H9 (cell line): Measurements from ENCODE around the gene LRRTM2. TPM values are rescaled to one million over a fixed set of nuclear protein-coding genes. Genes with fewer than 3 reads are reported as not detected.

Experiments used
- DNase-seq: peaks from one replicate; pipeline ENCODE4 v3.0.0-alpha.2; 2017
- H2AFZ ChIP-seq: one replicate; pipeline ENCODE4 v1.6.1; 2013; ENCODE audit warnings: mild to moderate bottlenecking, low read length, control low read depth, moderate library complexity
- H2AK5ac ChIP-seq: 2 replicates; pipeline ENCODE4 v1.6.1; 2013; ENCODE audit warnings: low read length, control low read depth, mixed read lengths; ENCODE audit not compliant: insufficient read length
- H2BK120ac ChIP-seq: one replicate; pipeline ENCODE4 v1.6.1; 2013; ENCODE audit warnings: low read depth, mild to moderate bottlenecking, low read length, control low read depth, inconsistent platforms; ENCODE audit not compliant: poor library complexity, severe bottlenecking
- H2BK12ac ChIP-seq: 2 replicates; pipeline ENCODE4 v1.6.1; 2013; ENCODE audit warnings: low read length, control low read depth, mixed read lengths, low read depth; ENCODE audit not compliant: insufficient read length
- H2BK15ac ChIP-seq: 2 replicates; pipeline ENCODE4 v1.6.1; 2013; ENCODE audit warnings: low read depth, low read length, control low read depth
- H2BK20ac ChIP-seq: one replicate; pipeline ENCODE4 v1.6.1; 2013; ENCODE audit warnings: low read depth, mild to moderate bottlenecking, low read length, control low read depth, inconsistent platforms; ENCODE audit not compliant: poor library complexity, severe bottlenecking
- H2BK5ac ChIP-seq: 2 replicates; pipeline ENCODE4 v1.6.1; 2013; ENCODE audit warnings: low read length, control low read depth, mixed read lengths; ENCODE audit not compliant: insufficient read length
- H3K14ac ChIP-seq: 2 replicates; pipeline ENCODE4 v1.6.1; 2013; ENCODE audit warnings: low read length, control low read depth; ENCODE audit not compliant: insufficient read depth
- H3K18ac ChIP-seq: 2 replicates; pipeline ENCODE4 v1.6.1; 2013; ENCODE audit warnings: low read depth, mild to moderate bottlenecking, mixed read lengths, low read length, control low read depth; ENCODE audit not compliant: insufficient read length
- H3K23ac ChIP-seq: 2 replicates; pipeline ENCODE4 v1.6.1; 2013; ENCODE audit warnings: low read length, control low read depth, mixed read lengths, low read depth; ENCODE audit not compliant: insufficient read length
- H3K23me2 ChIP-seq: 2 replicates; pipeline ENCODE4 v1.6.1; 2013; ENCODE audit warnings: low read depth, mild to moderate bottlenecking, mixed read lengths, low read length, control low read depth; ENCODE audit not compliant: insufficient read length, poor library complexity, severe bottlenecking
- H3K27ac ChIP-seq: 2 replicates; pipeline ENCODE4 v1.5.1; 2013; ENCODE audit warnings: low read length, control low read depth, mixed read lengths, low read depth; ENCODE audit not compliant: insufficient read length
- H3K27me3 ChIP-seq: 2 replicates; pipeline ENCODE4 v1.6.1; 2013; ENCODE audit warnings: low read length, control low read depth, inconsistent platforms; ENCODE audit not compliant: insufficient read depth
- H3K4ac ChIP-seq: 2 replicates; pipeline ENCODE4 v1.6.1; 2013; ENCODE audit warnings: low read depth, mild to moderate bottlenecking, control low read depth, inconsistent platforms, low read length, moderate library complexity
- H3K4me1 ChIP-seq: 2 replicates; pipeline ENCODE4 v1.6.1; 2013; ENCODE audit warnings: low read length, control low read depth, inconsistent platforms; ENCODE audit not compliant: insufficient read depth
- H3K4me2 ChIP-seq: 2 replicates; pipeline ENCODE4 v1.6.1; 2013; ENCODE audit warnings: low read length, control low read depth, mixed read lengths; ENCODE audit not compliant: insufficient read length, insufficient read depth
- H3K56ac ChIP-seq: 2 replicates; pipeline ENCODE4 v1.6.1; 2013; ENCODE audit warnings: low read depth, mild to moderate bottlenecking, mixed read lengths, low read length, control low read depth; ENCODE audit not compliant: insufficient read length
- H3K79me1 ChIP-seq: 2 replicates; pipeline ENCODE4 v1.6.1; 2013; ENCODE audit warnings: low read depth, mild to moderate bottlenecking, moderate library complexity, low read length, control low read depth, inconsistent platforms; ENCODE audit not compliant: insufficient read depth, poor library complexity, severe bottlenecking
- H3K79me2 ChIP-seq: 2 replicates; pipeline ENCODE4 v1.6.1; 2013; ENCODE audit warnings: low read length, control low read depth, inconsistent platforms; ENCODE audit not compliant: insufficient read depth
- H3K9ac ChIP-seq: 2 replicates; pipeline ENCODE4 v1.6.1; 2013; ENCODE audit warnings: low read length, control low read depth, mixed read lengths; ENCODE audit not compliant: insufficient read length; ENCODE audit errors: extremely low read depth
- H3K9me3 ChIP-seq: one replicate; pipeline ENCODE4 v1.6.1; 2013; ENCODE audit warnings: low read depth, low read length, inconsistent platforms; ENCODE audit not compliant: control insufficient read depth
- H3T11ph ChIP-seq: one replicate; pipeline ENCODE4 v1.6.1; 2013; ENCODE audit warnings: mild to moderate bottlenecking, low read length, control low read depth, inconsistent platforms
- H4K20me1 ChIP-seq: one replicate; pipeline ENCODE4 v1.6.1; 2013; ENCODE audit not compliant: control insufficient read depth, insufficient read length, insufficient read depth
- H4K5ac ChIP-seq: 2 replicates; pipeline ENCODE4 v1.6.1; 2013; ENCODE audit warnings: low read depth, mild to moderate bottlenecking, mixed read lengths, low read length, control low read depth; ENCODE audit not compliant: insufficient read length
- H4K8ac ChIP-seq: replicated peaks from 2 replicates; pipeline ENCODE4 v1.6.1; 2013; ENCODE audit warnings: low read length, control low read depth, mixed read lengths, low read depth; ENCODE audit not compliant: insufficient read length
- H4K91ac ChIP-seq: 2 replicates; pipeline ENCODE4 v1.6.1; 2013; ENCODE audit warnings: low read depth, mild to moderate bottlenecking, moderate library complexity, mixed read lengths, low read length, control low read depth; ENCODE audit not compliant: insufficient read length
- H3K27ac Mint-ChIP-seq, 3 experiments: 2 replicates in 2 of 3; 3 replicates in 1 of 3; pipeline ENCODE4 v1.8.0; 2020 to 2021; ENCODE audit warnings: mixed read lengths in 3 of 3, mild to moderate bottlenecking in 1 of 3, moderate library complexity in 1 of 3
- H3K27me3 Mint-ChIP-seq: 2 replicates; pipeline ENCODE4 v1.8.0; 2021; ENCODE audit warnings: low read depth, mild to moderate bottlenecking, moderate library complexity, mixed read lengths
- H3K36me3 Mint-ChIP-seq, 3 experiments: 2 replicates in 2 of 3; 3 replicates in 1 of 3; pipeline ENCODE4 v1.8.0; 2020 to 2021; ENCODE audit warnings: low read depth in 3 of 3, mixed read lengths in 3 of 3; ENCODE audit not compliant: insufficient read depth in 1 of 3
- H3K4me1 Mint-ChIP-seq, 2 experiments: 2 replicates each; pipeline ENCODE4 v1.8.0; 2020; ENCODE audit warnings: mixed read lengths in 2 of 2
- H3K4me3 Mint-ChIP-seq, 2 experiments: 2 replicates in 1 of 2; 3 replicates in 1 of 2; pipeline ENCODE4 v1.8.0; 2020 to 2021; ENCODE audit warnings: mild to moderate bottlenecking in 2 of 2, mixed read lengths in 2 of 2, moderate library complexity in 1 of 2
- H3K9me3 Mint-ChIP-seq, 2 experiments: 2 replicates in 1 of 2; 3 replicates in 1 of 2; pipeline ENCODE4 v1.8.0; 2020; ENCODE audit warnings: mild to moderate bottlenecking in 2 of 2, mixed read lengths in 2 of 2, moderate library complexity in 1 of 2
- WGBS: extraction: QIAGEN DNeasy Blood & Tissue Kit; methylation state at CpG from one replicate; pipeline ENCODE4 v1.1.7; 2013; ENCODE audit warnings: missing lambda C conversion rate, low lambda C conversion rate, mixed read lengths; ENCODE audit not compliant: insufficient read length; ENCODE audit errors: extremely low coverage; 5-methylcytosine and 5-hydroxymethylcytosine counted together
- total RNA-seq: library from RNA; stranded (reverse); gene quantifications from 2 replicates; pipeline ENCODE4 v1.2.1, GENCODE V29; 2021
- TF ChIP-seq, protein P1 (sequence below): fragments of 200-600 bp; sonication (generic); conservative IDR thresholded peaks from 3 replicates; pipeline ENCODE4 v1.8.0; 2021; ENCODE audit warnings: antibody characterized with exemption, mild to moderate bottlenecking

LRRTM2 gene
- total RNA-seq, 1 experiment from 2014 or later, result not detected

DNA sequence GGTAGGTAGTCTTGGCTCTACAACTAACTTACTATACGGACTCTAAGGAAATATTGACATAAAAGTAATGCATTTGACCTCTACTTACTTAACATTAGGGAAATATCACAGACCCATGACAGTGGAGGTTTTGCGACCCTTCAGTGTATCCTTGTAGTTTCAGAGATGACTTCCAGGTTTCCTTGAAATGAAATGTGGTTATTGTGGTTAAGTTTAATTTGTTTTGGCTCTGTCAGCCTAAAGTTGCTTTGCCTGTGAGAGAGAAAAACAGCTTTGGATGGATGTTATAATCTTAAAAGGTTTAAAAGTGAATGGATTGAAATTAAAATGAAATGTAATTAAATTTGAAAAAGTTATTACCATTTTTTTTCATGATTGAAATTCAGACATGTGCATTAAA is 42.9 kb downstream of the LRRTM2 start:
- Histone ChIP-seq H2BK15ac (no peak overlapping the region), H3K79me2 (peaks cover 3% of the 10 kb centered on the region; the same call in 1 of the 2 replicates), H3K27ac (peak overlapping the region; percentile 39), H4K20me1 (no peaks in the 10 kb centered on the region), H3K18ac (no peak overlapping the region), H4K5ac (no peak overlapping the region), H3K4me2 (no peak overlapping the region), H3T11ph (no peak overlapping the region), H2BK12ac (no peak overlapping the region), H2AK5ac (no peak overlapping the region), H3K79me1 (peaks cover 3% of the 10 kb centered on the region), H2BK5ac (no peak overlapping the region), H4K91ac (no peak overlapping the region), H2BK120ac (no peak overlapping the region), H2AFZ (no peak overlapping the region), H3K23me2 (no peaks in the 10 kb centered on the region), H3K9me3 (no peaks in the 10 kb centered on the region), H3K56ac (no peak overlapping the region), H3K4ac (no peak overlapping the region), H3K14ac (no peak overlapping the region), H2BK20ac (no peak overlapping the region), H3K9ac (no peak overlapping the region), H4K8ac (no peak overlapping the region), H3K4me1 (peaks cover 8% of the 10 kb centered on the region; the same call in 1 of the 2 replicates), H3K27me3 (no peaks in the 10 kb centered on the region), H3K23ac (no peak overlapping the region)
- DNase-seq, result no peak
- Mint-ChIP-seq H3K9me3 (peaks cover 0 to 7% of the 10 kb centered on the region in 2 experiments; a peak in 2 of 5 replicates), H3K4me3 (peak overlapping the region in 1 of 2 experiments; percentile 36; a peak in 2 of 5 replicates), H3K4me1 (peaks cover 71 to 77% of the 10 kb centered on the region in 2 experiments), H3K27me3 (no peaks in the 10 kb centered on the region), H3K36me3 (peaks cover 31 to 39% (median 32%) of the 10 kb centered on the region in 3 experiments), H3K27ac (peak overlapping the region; percentile 61 to 94 (median 90); a peak in 6 of 7 replicates)
- TF ChIP-seq, protein P1, sequence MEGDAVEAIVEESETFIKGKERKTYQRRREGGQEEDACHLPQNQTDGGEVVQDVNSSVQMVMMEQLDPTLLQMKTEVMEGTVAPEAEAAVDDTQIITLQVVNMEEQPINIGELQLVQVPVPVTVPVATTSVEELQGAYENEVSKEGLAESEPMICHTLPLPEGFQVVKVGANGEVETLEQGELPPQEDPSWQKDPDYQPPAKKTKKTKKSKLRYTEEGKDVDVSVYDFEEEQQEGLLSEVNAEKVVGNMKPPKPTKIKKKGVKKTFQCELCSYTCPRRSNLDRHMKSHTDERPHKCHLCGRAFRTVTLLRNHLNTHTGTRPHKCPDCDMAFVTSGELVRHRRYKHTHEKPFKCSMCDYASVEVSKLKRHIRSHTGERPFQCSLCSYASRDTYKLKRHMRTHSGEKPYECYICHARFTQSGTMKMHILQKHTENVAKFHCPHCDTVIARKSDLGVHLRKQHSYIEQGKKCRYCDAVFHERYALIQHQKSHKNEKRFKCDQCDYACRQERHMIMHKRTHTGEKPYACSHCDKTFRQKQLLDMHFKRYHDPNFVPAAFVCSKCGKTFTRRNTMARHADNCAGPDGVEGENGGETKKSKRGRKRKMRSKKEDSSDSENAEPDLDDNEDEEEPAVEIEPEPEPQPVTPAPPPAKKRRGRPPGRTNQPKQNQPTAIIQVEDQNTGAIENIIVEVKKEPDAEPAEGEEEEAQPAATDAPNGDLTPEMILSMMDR, result no peak
- WGBS, result no CpG with 5 or more reads among the region's 2 CpGs
